ENCODE data around the gene CA10. TPM values are rescaled to one million over a fixed set of nuclear protein-coding genes. Genes with fewer than 3 reads are reported as not detected.

Gene CA10
- total RNA-seq, 1 donor from 2014 or later = 0.20 TPM

DNA sequence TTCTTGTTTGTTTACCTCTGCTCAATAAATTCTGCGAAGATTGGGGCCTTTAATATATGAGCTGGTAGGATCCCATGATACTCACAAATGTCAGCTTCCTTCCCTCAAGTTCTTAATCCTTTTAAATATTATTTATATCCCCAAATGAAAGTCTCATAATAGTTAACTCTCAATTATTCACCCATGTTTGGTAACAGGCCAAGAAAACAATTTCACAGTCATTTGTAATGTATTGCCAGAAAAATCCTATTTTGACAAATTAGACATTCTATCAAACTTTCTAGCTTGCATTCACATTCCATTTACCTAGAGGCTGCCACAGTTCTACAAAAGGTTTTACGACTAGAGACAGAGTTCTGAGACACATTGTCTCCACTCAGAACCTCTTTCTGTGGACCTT, 457.0 kb downstream of the CA10 start:
- Mint-ChIP-seq H3K27me3 (ENCODE audit: low read depth) (peaks cover 25% of the 10 kb centered on the region), H3K4me3 (no peak overlapping the region), H3K36me3 (no peaks in the 10 kb centered on the region), H3K4me1 (peaks cover 14% of the 10 kb centered on the region), H3K27ac (no peak overlapping the region), H3K9me3 (peaks cover 2% of the 10 kb centered on the region)
- no peak for DNase-seq (ENCODE audit: low spot score in 2 of 2, unreplicated experiment in 2 of 2)
- TF ChIP-seq, protein P1, sequence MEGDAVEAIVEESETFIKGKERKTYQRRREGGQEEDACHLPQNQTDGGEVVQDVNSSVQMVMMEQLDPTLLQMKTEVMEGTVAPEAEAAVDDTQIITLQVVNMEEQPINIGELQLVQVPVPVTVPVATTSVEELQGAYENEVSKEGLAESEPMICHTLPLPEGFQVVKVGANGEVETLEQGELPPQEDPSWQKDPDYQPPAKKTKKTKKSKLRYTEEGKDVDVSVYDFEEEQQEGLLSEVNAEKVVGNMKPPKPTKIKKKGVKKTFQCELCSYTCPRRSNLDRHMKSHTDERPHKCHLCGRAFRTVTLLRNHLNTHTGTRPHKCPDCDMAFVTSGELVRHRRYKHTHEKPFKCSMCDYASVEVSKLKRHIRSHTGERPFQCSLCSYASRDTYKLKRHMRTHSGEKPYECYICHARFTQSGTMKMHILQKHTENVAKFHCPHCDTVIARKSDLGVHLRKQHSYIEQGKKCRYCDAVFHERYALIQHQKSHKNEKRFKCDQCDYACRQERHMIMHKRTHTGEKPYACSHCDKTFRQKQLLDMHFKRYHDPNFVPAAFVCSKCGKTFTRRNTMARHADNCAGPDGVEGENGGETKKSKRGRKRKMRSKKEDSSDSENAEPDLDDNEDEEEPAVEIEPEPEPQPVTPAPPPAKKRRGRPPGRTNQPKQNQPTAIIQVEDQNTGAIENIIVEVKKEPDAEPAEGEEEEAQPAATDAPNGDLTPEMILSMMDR (IDR thresholded peaks at IDR 0.05; ENCODE audit: unreplicated experiment) = no peak

DNA sequence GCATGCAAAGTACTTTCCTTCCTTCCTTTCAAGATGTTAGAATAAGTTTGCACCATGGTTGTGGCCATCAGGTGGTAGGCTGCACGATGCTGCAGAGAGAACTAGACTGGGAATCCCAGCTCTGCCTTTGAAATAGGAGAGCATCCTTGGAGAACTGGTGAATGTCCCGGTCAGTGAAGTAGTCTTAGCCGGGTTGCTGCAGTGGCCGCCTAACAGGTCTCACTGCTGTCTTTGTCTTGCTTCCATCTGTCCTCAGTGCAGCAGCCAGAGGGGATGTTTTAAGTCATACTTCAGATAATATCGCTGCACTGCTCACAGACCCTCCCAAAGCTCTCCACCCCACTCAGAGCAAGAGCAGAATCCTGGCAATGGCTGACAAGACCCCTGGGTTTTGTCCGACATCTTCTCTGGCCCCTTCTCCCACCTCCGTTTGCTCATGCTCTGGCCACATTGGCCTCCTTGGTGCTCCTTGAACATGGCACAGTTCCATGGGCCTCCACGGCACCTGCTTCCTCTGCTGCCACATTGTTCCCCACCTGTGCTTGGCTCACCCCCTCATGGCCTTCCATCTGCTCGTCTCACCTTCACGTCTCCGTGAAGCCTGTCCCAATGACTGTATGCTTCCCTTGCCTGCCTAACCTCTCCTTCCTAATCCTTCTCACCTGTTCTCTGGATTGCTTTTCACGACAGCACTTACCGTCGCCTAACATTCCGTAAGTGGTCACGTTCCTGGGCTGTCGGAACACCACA, 458.3 kb downstream of the CA10 start:
- no peak overlapping the region for H3K4me3 Mint-ChIP-seq
- H3K4me1 Mint-ChIP-seq = peaks cover 14% of the 10 kb centered on the region
- no peak for DNase-seq (ENCODE audit: low spot score in 2 of 2, unreplicated experiment in 2 of 2)
- peaks cover 32% of the 10 kb centered on the region for H3K27me3 Mint-ChIP-seq (ENCODE audit: low read depth)
- TF ChIP-seq, protein P1 (IDR thresholded peaks at IDR 0.05; ENCODE audit: unreplicated experiment) = no peak
- H3K36me3 Mint-ChIP-seq = no peaks in the 10 kb centered on the region
- H3K9me3 Mint-ChIP-seq = peaks cover 15% of the 10 kb centered on the region
- no peak overlapping the region for H3K27ac Mint-ChIP-seq

DNA sequence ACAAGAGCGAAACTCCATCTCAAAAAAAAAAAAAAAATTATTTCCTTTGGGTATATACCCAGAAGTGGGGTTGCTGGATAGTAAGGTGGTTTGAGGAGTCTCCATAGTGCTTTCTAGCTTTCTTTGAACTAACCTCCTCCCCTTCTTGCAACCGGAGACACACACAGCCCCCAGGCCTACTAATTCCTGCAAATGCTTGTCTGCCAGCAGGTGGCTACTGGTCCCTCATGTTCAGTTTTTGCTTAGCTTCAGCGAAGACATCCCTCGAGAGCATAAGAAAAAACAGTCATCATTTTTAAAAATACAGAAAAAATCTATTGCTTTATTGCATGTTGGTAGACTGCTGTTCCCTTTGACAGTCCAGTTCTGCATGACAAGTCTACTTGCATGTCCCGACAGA, 459.2 kb downstream of the CA10 start:
- TF ChIP-seq, protein P1 (IDR thresholded peaks at IDR 0.05; ENCODE audit: unreplicated experiment) = no peak
- peaks cover 32% of the 10 kb centered on the region for H3K27me3 Mint-ChIP-seq (ENCODE audit: low read depth)
- peaks cover 14% of the 10 kb centered on the region for H3K4me1 Mint-ChIP-seq
- H3K9me3 Mint-ChIP-seq = peaks cover 24% of the 10 kb centered on the region
- no peak for DNase-seq (ENCODE audit: low spot score in 2 of 2, unreplicated experiment in 2 of 2)
- no peak overlapping the region for H3K4me3 Mint-ChIP-seq
- no peak overlapping the region for H3K27ac Mint-ChIP-seq
- no peaks in the 10 kb centered on the region for H3K36me3 Mint-ChIP-seq

DNA sequence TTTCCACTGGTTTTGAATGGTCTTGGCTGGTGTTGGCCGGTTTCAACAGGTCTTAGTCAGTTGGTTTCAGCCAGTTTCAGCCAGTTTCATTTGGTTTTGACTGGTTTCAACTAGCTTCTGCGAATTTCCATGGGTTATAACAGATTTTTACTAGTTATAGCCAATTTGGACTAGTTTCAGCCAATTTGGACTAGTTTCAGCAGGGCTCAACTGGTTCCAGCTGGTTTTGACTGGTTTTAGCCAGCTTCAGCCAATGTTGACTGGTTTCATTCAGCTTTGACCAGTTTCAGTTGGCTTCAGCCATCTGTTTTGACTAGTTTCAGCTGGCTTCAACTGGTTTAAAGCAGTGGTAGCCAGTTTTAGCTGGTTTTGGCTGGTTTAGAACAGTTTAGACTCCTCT, 465.6 kb downstream of the CA10 start:
- H3K9me3 Mint-ChIP-seq = peaks cover 48% of the 10 kb centered on the region
- no peak for DNase-seq (ENCODE audit: low spot score in 2 of 2, unreplicated experiment in 2 of 2)
- no peaks in the 10 kb centered on the region for H3K4me1 Mint-ChIP-seq

DNA sequence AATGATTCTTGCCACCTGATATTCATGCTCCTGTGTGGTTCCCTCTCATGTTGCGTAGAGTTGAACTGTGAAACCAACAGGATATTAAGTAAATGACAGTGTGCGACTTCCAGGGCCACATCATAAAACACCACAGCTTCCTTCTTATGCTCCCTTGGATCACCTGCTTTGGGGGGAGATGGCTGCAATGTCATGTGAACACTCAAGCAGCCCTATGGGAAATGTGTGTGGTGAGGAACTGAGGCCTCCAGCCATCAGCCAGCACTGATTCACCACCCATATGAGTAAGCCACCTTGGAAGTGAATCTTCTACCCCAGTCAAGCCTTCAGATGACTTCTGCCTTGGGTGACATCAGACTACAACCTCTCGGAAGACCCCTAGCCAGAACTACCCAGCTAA, 470.6 kb downstream of the CA10 start:
- Mint-ChIP-seq H3K27me3 (ENCODE audit: low read depth) (peaks cover 27% of the 10 kb centered on the region), H3K4me3 (no peak overlapping the region), H3K4me1 (no peaks in the 10 kb centered on the region), H3K9me3 (peaks cover 19% of the 10 kb centered on the region), H3K27ac (no peak overlapping the region), H3K36me3 (no peaks in the 10 kb centered on the region)
- DNase-seq (ENCODE audit: low spot score in 2 of 2, unreplicated experiment in 2 of 2) = no peak
- TF ChIP-seq, protein P1 (IDR thresholded peaks at IDR 0.05; ENCODE audit: unreplicated experiment) = no peak

More for the DNA sequence above, 465.6 kb downstream of the CA10 start:
- TF ChIP-seq, protein P1 (IDR thresholded peaks at IDR 0.05; ENCODE audit: unreplicated experiment) = no peak
- H3K27ac Mint-ChIP-seq = no peak overlapping the region
- no peaks in the 10 kb centered on the region for H3K36me3 Mint-ChIP-seq
- H3K27me3 Mint-ChIP-seq (ENCODE audit: low read depth) = peaks cover 24% of the 10 kb centered on the region
- no peak overlapping the region for H3K4me3 Mint-ChIP-seq

Measured in mesothelial cell of epicardium (in vitro differentiated cells).